H1 (cell line): ENCODE results near the gene LCOR. TPM values are rescaled to one million over a fixed set of nuclear protein-coding genes. Genes with fewer than 3 reads are reported as not detected.

Experiments
- EZH2 ChIP-seq: fragments of 200-600 bp; sonication (generic); IDR thresholded peaks from 2 replicates; pipeline ENCODE4 v1.7.1; 2012; ENCODE audit warnings: low read depth, mild to moderate bottlenecking, moderate library complexity, low read length, inconsistent platforms; ENCODE audit not compliant: severe bottlenecking
- polyA plus RNA-seq, 7 experiments: library from polyadenylated mRNA; depleted of rRNA in 3 of 7; stranded (reverse) in 5 of 7; unstranded in 2 of 7; fragments of >200 nt in 5 of 7; fragments of 200-250 nt in 2 of 7; gene quantifications; 1 replicate in 5 of 7; 2 replicates in 1 of 7; 4 replicates in 1 of 7; pipeline versions ENCODE4 v1.2.1 to v1.2.3, GENCODE V29; 2011 to 2013; ENCODE audit warnings: missing spikeins in 2 of 7, mixed read lengths in 2 of 7
- total RNA-seq: library from RNA; stranded (reverse); fragmentation: NEBNext Ultra II Directional; extraction: Animal tissue kit (Norgen Biotek cat#: 25700); gene quantifications from 2 replicates; pipeline ENCODE4 v1.2.1, GENCODE V29; 2021

Gene LCOR
- total and polyA plus RNA-seq, 2 of the 8 experiments (the other 6 are each of a cell fraction or from before 2014, with no cell fraction given) = 4.7 to 25.5 TPM

GRCh38 chr10:97015240-97015639 is 183.1 kb downstream of the LCOR start (continued):
- no peak for TF ChIP-seq EZH2
